Measurements from ENCODE around the gene POLD2.

GRCh38 chr7:44072364-44073231 is 50.8 kb downstream of the POLD2 start:
- peak; percentile 57 to 63 (median 60) for TF ChIP-seq CTCF (IDR thresholded peaks at IDR 0.05)
- TF ChIP-seq POLR2A (IDR thresholded peaks at IDR 0.05), result no peak
